ENCODE measurements around the gene ANKRD53.
"Not testable (repeated sequence)": the region's sequence is repeated elsewhere in the genome, so short reads cannot be mapped to it uniquely, and the experiment has no call there.

Gene ANKRD53

GRCh38 chr2:71006955-71007799 is 28.7 kb downstream of the ANKRD53 start:
- H4K20me1 ChIP-seq (ENCODE audit: low read depth, low read length) = no peaks in the 10 kb centered on the region
- H3K27ac ChIP-seq (ENCODE audit: low read depth, low read length) = no peak overlapping the region
- no peaks in the 10 kb centered on the region for H3K27me3 ChIP-seq (ENCODE audit: low read length)
- no peaks in the 10 kb centered on the region for H3K79me2 ChIP-seq (ENCODE audit: insufficient read depth, low read length)
- no peak overlapping the region for H3K9ac ChIP-seq (ENCODE audit: low read length)
- H3F3A ChIP-seq (ENCODE audit: insufficient read depth) = no peaks in the 10 kb centered on the region
- H2AFZ ChIP-seq (ENCODE audit: low read depth, low read length, severe bottlenecking) = no peak overlapping the region
- H3K9me3 ChIP-seq (ENCODE audit: insufficient read depth, low read length) = no peaks in the 10 kb centered on the region
- H3K4me2 ChIP-seq (ENCODE audit: low read depth, low read length, poor library complexity, severe bottlenecking) = no peak overlapping the region
- no peaks in the 10 kb centered on the region for H3K36me3 ChIP-seq (ENCODE audit: low read length)
- H3K9me2 ChIP-seq (replicated peaks; ENCODE audit: insufficient read depth, low read length) = no peaks in the 10 kb centered on the region
- H3K4me3 ChIP-seq (ENCODE audit: insufficient read depth, low read length, poor library complexity, severe bottlenecking) = no peak overlapping the region
- TF ChIP-seq EZH2phosphoT487 (conservative IDR thresholded peaks at IDR 0.05; ENCODE audit: low read length) (no peak), CTCF (IDR thresholded peaks at IDR 0.05; ENCODE audit: insufficient read depth, low read length, poor library complexity, severe bottlenecking) (no peak)

GRCh38 chr2:71008342-71008741 is 29.9 kb downstream of the ANKRD53 start:
- no peak overlapping the region for H3K9ac ChIP-seq (ENCODE audit: low read length)
- H3K9me3 ChIP-seq (ENCODE audit: insufficient read depth, low read length) = no peaks in the 10 kb centered on the region
- no peak overlapping the region for H2AFZ ChIP-seq (ENCODE audit: low read depth, low read length, severe bottlenecking)
- H3K9me2 ChIP-seq (replicated peaks; ENCODE audit: insufficient read depth, low read length) = no peaks in the 10 kb centered on the region
- no peaks in the 10 kb centered on the region for H3K27me3 ChIP-seq (ENCODE audit: low read length)
- no peaks in the 10 kb centered on the region for H3K79me2 ChIP-seq (ENCODE audit: insufficient read depth, low read length)
- H3K36me3 ChIP-seq (ENCODE audit: low read length) = no peaks in the 10 kb centered on the region
- H3F3A ChIP-seq (ENCODE audit: insufficient read depth) = no peaks in the 10 kb centered on the region
- no peak overlapping the region for H3K4me2 ChIP-seq (ENCODE audit: low read depth, low read length, poor library complexity, severe bottlenecking)
- H4K20me1 ChIP-seq (ENCODE audit: low read depth, low read length) = no peaks in the 10 kb centered on the region
- H3K27ac ChIP-seq (ENCODE audit: low read depth, low read length) = no peak overlapping the region
- H3K4me3 ChIP-seq (ENCODE audit: insufficient read depth, low read length, poor library complexity, severe bottlenecking) = no peak overlapping the region
- TF ChIP-seq EZH2phosphoT487 (conservative IDR thresholded peaks at IDR 0.05; ENCODE audit: low read length) (no peak), CTCF (IDR thresholded peaks at IDR 0.05; ENCODE audit: insufficient read depth, low read length, poor library complexity, severe bottlenecking) (no peak)

- not testable (repeated sequence) for H3F3A ChIP-seq (ENCODE audit: insufficient read depth); H3K9ac ChIP-seq (ENCODE audit: low read length); H3K36me3 ChIP-seq (ENCODE audit: low read length); H3K9me3 ChIP-seq (ENCODE audit: insufficient read depth, low read length); H3K79me2 ChIP-seq (ENCODE audit: insufficient read depth, low read length); H4K20me1 ChIP-seq (ENCODE audit: low read depth, low read length); H3K4me3 ChIP-seq (ENCODE audit: insufficient read depth, low read length, poor library complexity, severe bottlenecking); H3K27me3 ChIP-seq (ENCODE audit: low read length); H3K9me2 ChIP-seq (replicated peaks; ENCODE audit: insufficient read depth, low read length); H3K27ac ChIP-seq (ENCODE audit: low read depth, low read length); H3K4me2 ChIP-seq (ENCODE audit: low read depth, low read length, poor library complexity, severe bottlenecking); H2AFZ ChIP-seq (ENCODE audit: low read depth, low read length, severe bottlenecking)
Measured at GRCh38 chr2:71011786-71012185, 33.4 kb downstream of the ANKRD53 start.

- no peak overlapping the region for H3K4me2 ChIP-seq (ENCODE audit: low read depth, low read length, poor library complexity, severe bottlenecking)
- H3K9ac ChIP-seq (ENCODE audit: low read length) = no peak overlapping the region
- H3K79me2 ChIP-seq (ENCODE audit: insufficient read depth, low read length) = no peaks in the 10 kb centered on the region
- H3K27ac ChIP-seq (ENCODE audit: low read depth, low read length) = no peak overlapping the region
- no peaks in the 10 kb centered on the region for H3K36me3 ChIP-seq (ENCODE audit: low read length)
- H3F3A ChIP-seq (ENCODE audit: insufficient read depth) = no peaks in the 10 kb centered on the region
- no peaks in the 10 kb centered on the region for H3K27me3 ChIP-seq (ENCODE audit: low read length)
- no peaks in the 10 kb centered on the region for H4K20me1 ChIP-seq (ENCODE audit: low read depth, low read length)
- no peak overlapping the region for H3K4me3 ChIP-seq (ENCODE audit: insufficient read depth, low read length, poor library complexity, severe bottlenecking)
- no peaks in the 10 kb centered on the region for H3K9me2 ChIP-seq (replicated peaks; ENCODE audit: insufficient read depth, low read length)
- H2AFZ ChIP-seq (ENCODE audit: low read depth, low read length, severe bottlenecking) = no peak overlapping the region
- H3K9me3 ChIP-seq (ENCODE audit: insufficient read depth, low read length) = no peaks in the 10 kb centered on the region
- TF ChIP-seq EZH2phosphoT487 (conservative IDR thresholded peaks at IDR 0.05; ENCODE audit: low read length) = no peak
- no peak for TF ChIP-seq CTCF (IDR thresholded peaks at IDR 0.05; ENCODE audit: insufficient read depth, low read length, poor library complexity, severe bottlenecking)
Measured at GRCh38 chr2:71018625-71019024, 40.2 kb downstream of the ANKRD53 start.

- H3K4me2 ChIP-seq (ENCODE audit: low read depth, low read length, poor library complexity, severe bottlenecking); H3K27ac ChIP-seq (ENCODE audit: low read depth, low read length); H3K9me2 ChIP-seq (replicated peaks; ENCODE audit: insufficient read depth, low read length); H3K27me3 ChIP-seq (ENCODE audit: low read length); H3K4me3 ChIP-seq (ENCODE audit: insufficient read depth, low read length, poor library complexity, severe bottlenecking); H2AFZ ChIP-seq (ENCODE audit: low read depth, low read length, severe bottlenecking); H3K9me3 ChIP-seq (ENCODE audit: insufficient read depth, low read length); H3K36me3 ChIP-seq (ENCODE audit: low read length); H3K9ac ChIP-seq (ENCODE audit: low read length); H4K20me1 ChIP-seq (ENCODE audit: low read depth, low read length); H3K79me2 ChIP-seq (ENCODE audit: insufficient read depth, low read length); H3F3A ChIP-seq (ENCODE audit: insufficient read depth): not testable (repeated sequence)
Measured at GRCh38 chr2:71019989-71020388, 41.6 kb downstream of the ANKRD53 start.
